Measurements from ENCODE around the gene IFIH1. TPM values are rescaled to one million over a fixed set of nuclear protein-coding genes. Genes with fewer than 3 reads are reported as not detected.

Gene IFIH1
- total RNA-seq, 4 donors from 2014 or later: 17.2 to 23.7 (median 20.8) TPM

- no peak overlapping the region for H3K27ac ChIP-seq
- DNase-seq: no peak
- intact Hi-C loops (cut with DNase I): no loop called here
- H3K36me3 ChIP-seq: no peaks in the 10 kb centered on the region
- H3K27me3 ChIP-seq: no peaks in the 10 kb centered on the region
- 65 to 93% methylated on average over 3 of the region's 3 CpGs for WGBS, 2 donors
- no peaks in the 10 kb centered on the region for H3K9me3 ChIP-seq
- TF ChIP-seq CTCF (IDR thresholded peaks at IDR 0.05) (no peak), POLR2A (IDR thresholded peaks at IDR 0.05) (no peak)
- no peaks in the 10 kb centered on the region for H3K4me1 ChIP-seq
- no peak overlapping the region for H3K4me3 ChIP-seq (replicated peaks in 1 of 3)
Measured at GRCh38 chr2:162253435-162253834, 65.0 kb downstream of the IFIH1 start.

DNA sequence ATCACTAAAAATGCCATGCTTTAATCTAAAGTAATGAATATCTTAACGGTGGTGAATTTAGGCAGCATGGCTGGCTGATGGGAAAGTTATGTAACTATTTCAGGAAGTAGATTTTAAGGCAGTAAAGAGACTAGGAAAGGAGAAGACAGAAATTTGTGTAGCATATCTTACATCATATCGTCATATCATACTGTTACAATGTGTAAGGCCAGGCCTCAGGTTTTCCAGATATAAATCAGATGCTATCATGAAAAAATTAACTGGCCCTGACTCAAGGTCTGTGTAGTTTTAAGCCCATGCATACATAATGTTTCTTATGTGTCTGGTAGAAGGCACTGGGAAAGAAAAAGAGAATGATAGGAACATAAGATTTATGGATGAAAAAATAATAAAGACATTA lies 66.3 kb downstream of the IFIH1 start:
- TF ChIP-seq CTCF (IDR thresholded peaks at IDR 0.05): no peak
- no peak for TF ChIP-seq POLR2A (IDR thresholded peaks at IDR 0.05)
- Histone ChIP-seq H3K9me3 (no peaks in the 10 kb centered on the region), H3K4me3 (replicated peaks in 1 of 3) (no peak overlapping the region), H3K36me3 (no peaks in the 10 kb centered on the region), H3K27me3 (no peaks in the 10 kb centered on the region), H3K4me1 (no peaks in the 10 kb centered on the region), H3K27ac (no peak overlapping the region)
- 88 to 91% methylated on average over 2 of the region's 2 CpGs for WGBS, 2 donors
- no peak for DNase-seq
- intact Hi-C loops (cut with DNase I): no loop called here

- Histone ChIP-seq H3K4me3 (replicated peaks in 1 of 3) (no peak overlapping the region), H3K9me3 (no peaks in the 10 kb centered on the region), H3K27me3 (no peaks in the 10 kb centered on the region), H3K4me1 (peaks cover 0 to 11% of the 10 kb centered on the region in 2 donors), H3K36me3 (no peaks in the 10 kb centered on the region), H3K27ac (no peak overlapping the region)
- intact Hi-C loops (cut with DNase I): no loop called here
- DNase-seq: no peak
- TF ChIP-seq CTCF (IDR thresholded peaks at IDR 0.05) (no peak), POLR2A (IDR thresholded peaks at IDR 0.05) (no peak)
Measured at GRCh38 chr2:162245781-162246180, 72.7 kb downstream of the IFIH1 start.

GRCh38 chr2:162245061-162245460 lies 73.4 kb downstream of the IFIH1 start:
- peaks cover 0 to 11% of the 10 kb centered on the region in 2 donors for H3K4me1 ChIP-seq
- TF ChIP-seq POLR2A (IDR thresholded peaks at IDR 0.05) (no peak), CTCF (IDR thresholded peaks at IDR 0.05) (no peak)
- H3K9me3 ChIP-seq: no peaks in the 10 kb centered on the region

GRCh38 chr2:162244541-162245031 lies 73.9 kb downstream of the IFIH1 start:
- Histone ChIP-seq H3K36me3 (no peaks in the 10 kb centered on the region), H3K27ac (peak overlapping the region in 1 of 3 donors; percentile 18), H3K27me3 (no peaks in the 10 kb centered on the region), H3K4me3 (replicated peaks in 1 of 3) (no peak overlapping the region), H3K4me1 (peaks cover 0 to 11% of the 10 kb centered on the region in 2 donors), H3K9me3 (no peaks in the 10 kb centered on the region)
- WGBS, 2 donors: 31 to 45% methylated on average over 2 of the region's 2 CpGs
- no peak for DNase-seq
- TF ChIP-seq CTCF (IDR thresholded peaks at IDR 0.05): no peak
- intact Hi-C loops (cut with DNase I): no loop called here

More at GRCh38 chr2:162245061-162245460, 73.4 kb downstream of the IFIH1 start:
- Histone ChIP-seq H3K36me3 (no peaks in the 10 kb centered on the region), H3K27ac (peak overlapping the region in 1 of 3 donors; percentile 18), H3K27me3 (no peaks in the 10 kb centered on the region), H3K4me3 (replicated peaks in 1 of 3) (no peak overlapping the region)
- WGBS, 2 donors: 67 to 80% methylated on average over 1 of the region's 1 CpG
- no peak for DNase-seq
- intact Hi-C loops (cut with DNase I): no loop called here

Data from thyroid gland (tissue), 4 donors.